Endothelial cell of umbilical vein (primary cell): ENCODE measurements around the gene ZGLP1. TPM values are rescaled to one million over a fixed set of nuclear protein-coding genes. Genes with fewer than 3 reads are reported as not detected.
A peak's percentile ranks its signal among the peaks of the same experiment; 100 is the strongest.

ENCODE experiments used
- BruUV-seq: library from RNA; stranded (reverse); fragments of 400-500 nt; replicated peaks from 2 replicates; lab custom pipeline; 2021; lab: Mats Ljungman, UMichigan
- CTCF ChIA-PET: fragments of 300-600, 350-600 bp; sonication (Branson Sonifier 250); formaldehyde crosslinking; loops from one replicate; lab custom pipeline; 2021; ENCODE audit warnings: antibody characterized with exemption, inconsistent platforms; lab: Charles Lee
- POLR2A ChIA-PET: fragments of 300-600, 350-600 bp; sonication (Branson Sonifier 250); formaldehyde crosslinking; loops from one replicate; lab custom pipeline; 2021; ENCODE audit warnings: antibody characterized with exemption, inconsistent platforms; lab: Charles Lee
- DNase-seq: peaks from one replicate; pipeline ENCODE4 v3.0.0-alpha.2; 2011; ENCODE audit warnings: low read depth, low spot score
- FAIRE-seq: peaks from 2 replicates; lab custom pipeline; 2011; peaks lifted over from hg19 to GRCh38; lab: Jason Lieb, UNC
- H2AFZ ChIP-seq: 2 replicates; pipeline ENCODE4 v1.6.0; 2012; ENCODE audit warnings: low read depth, low read length, control low read depth, inconsistent platforms
- H3K27ac ChIP-seq: 2 replicates; pipeline ENCODE4 v1.5.1; 2011; ENCODE audit warnings: low read depth, mild to moderate bottlenecking, control low read depth, low read length, moderate library complexity; ENCODE audit not compliant: insufficient read depth
- H3K27me3 ChIP-seq, 2 experiments: 2 replicates each; pipeline versions ENCODE4 v1.6.0 to v1.6.1; 2011; ENCODE audit warnings: low read length in 2 of 2, mixed read lengths in 1 of 2; ENCODE audit not compliant: control insufficient read depth in 2 of 2, insufficient read depth in 2 of 2
- H3K36me3 ChIP-seq, 2 experiments: 2 replicates in 1 of 2; 3 replicates in 1 of 2; pipeline ENCODE4 v1.5.1; 2011; ENCODE audit warnings: low read length in 2 of 2, mild to moderate bottlenecking in 1 of 2, moderate library complexity in 1 of 2; ENCODE audit not compliant: control insufficient read depth in 2 of 2, insufficient read depth in 2 of 2; ENCODE audit errors: extremely low read depth in 1 of 2
- H3K4me1 ChIP-seq: 3 replicates; pipeline ENCODE4 v1.5.1; 2011; ENCODE audit warnings: mild to moderate bottlenecking, low read length; ENCODE audit not compliant: control insufficient read depth, insufficient read depth; ENCODE audit errors: extremely low read depth
- H3K4me2 ChIP-seq: 2 replicates; pipeline ENCODE4 v1.6.1; 2011; ENCODE audit warnings: low read length, control low read depth, mixed read lengths; ENCODE audit not compliant: insufficient read depth
- H3K4me3 ChIP-seq, 3 experiments: fragments of 200-600 bp in 1 of 3; sonication (generic), shearing (Covaris generic) in 1 of 3; replicated peaks in 1 of 3; 2 replicates each; pipeline ENCODE4 v1.5.1; 2011 to 2016; ENCODE audit warnings: control low read depth in 3 of 3, low read length in 3 of 3, mild to moderate bottlenecking in 2 of 3, inconsistent platforms in 1 of 3, low read depth in 1 of 3, moderate library complexity in 1 of 3; ENCODE audit not compliant: insufficient read depth in 1 of 3
- H3K79me2 ChIP-seq: 2 replicates; pipeline ENCODE4 v1.6.0; 2012; ENCODE audit warnings: low read length, inconsistent platforms; ENCODE audit not compliant: control insufficient read depth, insufficient read depth
- H3K9ac ChIP-seq: replicated peaks from 2 replicates; pipeline ENCODE3; 2011; ENCODE audit warnings: low read length, control low read depth; ENCODE audit not compliant: insufficient read depth; ENCODE audit errors: extremely low read depth
- H3K9me1 ChIP-seq: replicated peaks from 3 replicates; pipeline ENCODE4 v1.6.0; 2011; ENCODE audit warnings: mild to moderate bottlenecking, low read length; ENCODE audit not compliant: control insufficient read depth, insufficient read depth; ENCODE audit errors: extremely low read depth
- H3K9me3 ChIP-seq: replicated peaks from 2 replicates; pipeline ENCODE4 v1.5.1; 2012; ENCODE audit warnings: low read length, inconsistent platforms; ENCODE audit not compliant: control insufficient read depth, insufficient read depth
- H4K20me1 ChIP-seq: replicated peaks from 2 replicates; pipeline ENCODE3; 2011; ENCODE audit warnings: mild to moderate bottlenecking, low read length; ENCODE audit not compliant: control insufficient read depth, insufficient read depth; ENCODE audit errors: extremely low read depth
- EZH2 ChIP-seq: IDR thresholded peaks from 2 replicates; pipeline ENCODE4 v1.6.1; 2012; ENCODE audit warnings: borderline replicate concordance, low read depth, mild to moderate bottlenecking, moderate library complexity, low read length, inconsistent platforms; ENCODE audit not compliant: severe bottlenecking
- FOS ChIP-seq: IDR thresholded peaks from 2 replicates; pipeline ENCODE4 v1.6.1; 2011; ENCODE audit warnings: mild to moderate bottlenecking, low read length, moderate library complexity, borderline replicate concordance; ENCODE audit not compliant: insufficient read depth
- GATA2 ChIP-seq: IDR thresholded peaks from 2 replicates; pipeline ENCODE4 v1.7.0; 2011; ENCODE audit warnings: low read depth, mild to moderate bottlenecking, moderate library complexity, mixed read lengths, low read length; ENCODE audit not compliant: insufficient read length, insufficient read depth
- JUN ChIP-seq: IDR thresholded peaks from 2 replicates; pipeline ENCODE4 v1.6.1; 2011; ENCODE audit warnings: borderline replicate concordance, low read depth; ENCODE audit not compliant: insufficient read length, insufficient read depth
- MAX ChIP-seq: IDR thresholded peaks from 2 replicates; pipeline ENCODE4 v1.6.1; 2011; ENCODE audit not compliant: insufficient read depth, insufficient read length
- MYC ChIP-seq: IDR thresholded peaks from one replicate; pipeline ENCODE4 v1.6.1; 2011; ENCODE audit warnings: mild to moderate bottlenecking, low read depth, low read length
- POLR2A ChIP-seq: IDR thresholded peaks from 2 replicates; pipeline ENCODE4 v1.6.1; 2012; ENCODE audit warnings: low read depth, mild to moderate bottlenecking, control low read depth, low read length
- POLR2AphosphoS5 ChIP-seq: IDR thresholded peaks from 2 replicates; pipeline ENCODE4 v1.6.1; 2012; ENCODE audit warnings: low read depth, mild to moderate bottlenecking, control low read depth, low read length, moderate library complexity; ENCODE audit not compliant: insufficient read depth
- dilution Hi-C: fragments of 300-500 bp; cut with MboI; formaldehyde crosslinking; loops from one replicate; pipeline ENCODE4 v1.15.0; 2019; ENCODE audit warnings: low sequenced_read_pairs; ENCODE audit not compliant: extremely low pct_ligation_motif_present
- intact Hi-C: fragments of 100-400 bp; cut with micrococcal nuclease; formaldehyde crosslinking; loops from one replicate; pipeline ENCODE4 v1.10.0; 2022
- polyA plus RNA-seq, 4 experiments: library from polyadenylated mRNA; depleted of rRNA in 3 of 4; stranded (reverse) in 3 of 4; unstranded in 1 of 4; fragments of >200 nt; gene quantifications; 2 replicates each; pipeline versions ENCODE4 v1.2.1 to v1.2.3, GENCODE V29; 2011 to 2012; ENCODE audit warnings: missing spikeins in 1 of 4
- total RNA-seq: library from RNA; stranded (reverse); gene quantifications from 2 replicates; pipeline ENCODE4 v1.2.3, GENCODE V29; 2021
- TF ChIP-seq, protein P1 (sequence below), 2 donors: IDR thresholded peaks; 1 replicate in 1 of 2; 2 replicates in 1 of 2; pipeline ENCODE4 v1.5.1; 2011; ENCODE audit warnings: low read length in 2 of 2, mild to moderate bottlenecking in 2 of 2, moderate library complexity in 2 of 2, control low read depth in 1 of 2, inconsistent platforms in 1 of 2, low read depth in 1 of 2; ENCODE audit not compliant: insufficient read depth in 1 of 2; ENCODE audit errors: extremely low read depth in 1 of 2

Gene ZGLP1
- total and polyA plus RNA-seq, 2 donors (not counting 3 experiments of a cell fraction or from before 2014, with no cell fraction given), result 1.6 to 2.9 TPM

- peak overlapping the region; percentile 8 to 71 (median 31) for H3K4me3 ChIP-seq
- H3K27ac ChIP-seq, result no peak overlapping the region
- POLR2A ChIA-PET, result interaction anchor here (0.8 to 2.2 kb wide), 3 partner anchors 12 to 63 kb away, joined by 3 to 13 read pairs (median 4); partner anchors contain the start of genes ICAM1 and TYK2
- H2AFZ ChIP-seq, result peak overlapping the region; percentile 67
- no peaks in the 10 kb centered on the region for H3K9me3 ChIP-seq
- H3K4me2 ChIP-seq, result peak overlapping the region; percentile 64
- peaks cover under 1 to 2% of the 10 kb centered on the region in 2 experiments for H3K36me3 ChIP-seq
- peaks cover 23% of the 10 kb centered on the region for H3K79me2 ChIP-seq
- BruUV-seq, result no TSS peak
- no peak overlapping the region for H3K9ac ChIP-seq
- FAIRE-seq (peak; percentile 99), DNase-seq (peak; percentile 98)
- intact Hi-C loops (loop anchor here (1.0 to 5.0 kb wide), 3 partner anchors 44 to 82 kb away; partner anchors contain the start of genes MRPL4 and TYK2), dilution Hi-C loops (no loop called here)
- no peaks in the 10 kb centered on the region for H3K9me1 ChIP-seq
- no peaks in the 10 kb centered on the region for H4K20me1 ChIP-seq
- TF ChIP-seq GATA2, result no peak
- no peak for TF ChIP-seq FOS
- peak; percentile 24 for TF ChIP-seq MYC
- TF ChIP-seq MAX, result no peak
- TF ChIP-seq, protein P1, sequence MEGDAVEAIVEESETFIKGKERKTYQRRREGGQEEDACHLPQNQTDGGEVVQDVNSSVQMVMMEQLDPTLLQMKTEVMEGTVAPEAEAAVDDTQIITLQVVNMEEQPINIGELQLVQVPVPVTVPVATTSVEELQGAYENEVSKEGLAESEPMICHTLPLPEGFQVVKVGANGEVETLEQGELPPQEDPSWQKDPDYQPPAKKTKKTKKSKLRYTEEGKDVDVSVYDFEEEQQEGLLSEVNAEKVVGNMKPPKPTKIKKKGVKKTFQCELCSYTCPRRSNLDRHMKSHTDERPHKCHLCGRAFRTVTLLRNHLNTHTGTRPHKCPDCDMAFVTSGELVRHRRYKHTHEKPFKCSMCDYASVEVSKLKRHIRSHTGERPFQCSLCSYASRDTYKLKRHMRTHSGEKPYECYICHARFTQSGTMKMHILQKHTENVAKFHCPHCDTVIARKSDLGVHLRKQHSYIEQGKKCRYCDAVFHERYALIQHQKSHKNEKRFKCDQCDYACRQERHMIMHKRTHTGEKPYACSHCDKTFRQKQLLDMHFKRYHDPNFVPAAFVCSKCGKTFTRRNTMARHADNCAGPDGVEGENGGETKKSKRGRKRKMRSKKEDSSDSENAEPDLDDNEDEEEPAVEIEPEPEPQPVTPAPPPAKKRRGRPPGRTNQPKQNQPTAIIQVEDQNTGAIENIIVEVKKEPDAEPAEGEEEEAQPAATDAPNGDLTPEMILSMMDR (IDR thresholded peaks at IDR 0.05; ENCODE audit: extremely low read depth in 1 of 2, insufficient read depth in 1 of 2, low read depth in 1 of 2, low read length in 2 of 2), result peak in 1 of 2 donors; percentile 10
- TF ChIP-seq POLR2AphosphoS5, result peak; percentile 80
- peak; percentile 63 for TF ChIP-seq POLR2A
- TF ChIP-seq EZH2, result no peak
- no peak for TF ChIP-seq JUN
- H3K4me1 ChIP-seq, result peaks cover 16% of the 10 kb centered on the region
- H3K27me3 ChIP-seq, result no peaks in the 10 kb centered on the region
- CTCF ChIA-PET, result interaction anchor here (0.7 to 3.5 kb wide), 12 partner anchors 10 to 75 kb away, joined by 3 to 23 read pairs (median 6); partner anchors contain the start of genes CDC37, ICAM1 and TYK2
Observed at GRCh38 chr19:10334588-10335351, 25.2 kb upstream of the ZGLP1 start.
